ENCODE measurements around the gene SORBS1.

DNA sequence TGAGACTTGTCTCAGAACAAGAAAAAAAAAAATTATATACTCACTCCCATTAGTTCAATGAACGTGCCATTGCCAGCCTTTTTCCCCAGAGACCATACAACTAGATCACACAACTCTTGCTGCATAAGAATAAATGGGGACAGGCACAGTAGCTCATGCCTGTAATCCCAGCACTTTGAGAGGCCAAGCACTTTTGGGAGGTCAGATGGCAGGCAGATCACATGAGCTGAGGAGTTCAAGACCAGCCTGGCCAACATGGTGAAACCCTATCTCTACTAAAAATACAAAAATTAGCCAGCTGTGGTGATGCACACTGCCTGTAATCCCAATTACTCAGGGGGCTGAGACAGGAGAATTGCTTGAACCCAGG, 284.0 kb downstream of the SORBS1 start:
- no peak for TF ChIP-seq EZH2phosphoT487 (IDR thresholded peaks at IDR 0.05; ENCODE audit: insufficient read depth, low read depth)
- TF ChIP-seq EZH2 (IDR thresholded peaks at IDR 0.05; ENCODE audit: insufficient read depth, poor library complexity, severe bottlenecking): no peak

Measured in GM23248 (cell line).